Ishikawa (cell line): ENCODE data around the gene VDR.

Experiments used
- CEBPB ChIP-seq: IDR thresholded peaks from 2 replicates; pipeline ENCODE4 v1.6.1; 2012
- CREB1 ChIP-seq: IDR thresholded peaks from 2 replicates; pipeline ENCODE4 v1.6.1; 2012; ENCODE audit warnings: low read depth
- EP300 ChIP-seq: IDR thresholded peaks from 2 replicates; pipeline ENCODE4 v1.6.1; 2012; ENCODE audit warnings: borderline replicate concordance
- FOXM1 ChIP-seq: IDR thresholded peaks from 2 replicates; pipeline ENCODE4 v1.6.1; 2012; ENCODE audit warnings: low read depth, borderline replicate concordance
- NFIC ChIP-seq: IDR thresholded peaks from 2 replicates; pipeline ENCODE4 v1.6.1; 2012
- RAD21 ChIP-seq: IDR thresholded peaks from 2 replicates; pipeline ENCODE4 v1.6.1; 2012; ENCODE audit warnings: low read depth
- TAF1 ChIP-seq: IDR thresholded peaks from 2 replicates; pipeline ENCODE4 v1.6.1; 2012; ENCODE audit warnings: low read depth, mild to moderate bottlenecking
- TCF12 ChIP-seq: IDR thresholded peaks from 2 replicates; pipeline ENCODE4 v1.6.1; 2012; ENCODE audit warnings: low read depth
- TEAD4 ChIP-seq: IDR thresholded peaks from 2 replicates; pipeline ENCODE4 v1.6.1; 2012
- YY1 ChIP-seq: IDR thresholded peaks from 2 replicates; pipeline ENCODE4 v1.6.1; 2012; ENCODE audit warnings: low read depth
- TF ChIP-seq, protein P1 (sequence below): IDR thresholded peaks from 2 replicates; pipeline ENCODE4 v1.6.1; 2012; ENCODE audit warnings: low read depth, mild to moderate bottlenecking
- TF ChIP-seq, protein P2 (sequence below): IDR thresholded peaks from 2 replicates; pipeline ENCODE4 v1.6.1; 2012
- TF ChIP-seq, protein P3 (sequence below): IDR thresholded peaks from 2 replicates; pipeline ENCODE4 v1.6.1; 2012

- TF ChIP-seq CREB1, result no peak
- TF ChIP-seq, protein P1, sequence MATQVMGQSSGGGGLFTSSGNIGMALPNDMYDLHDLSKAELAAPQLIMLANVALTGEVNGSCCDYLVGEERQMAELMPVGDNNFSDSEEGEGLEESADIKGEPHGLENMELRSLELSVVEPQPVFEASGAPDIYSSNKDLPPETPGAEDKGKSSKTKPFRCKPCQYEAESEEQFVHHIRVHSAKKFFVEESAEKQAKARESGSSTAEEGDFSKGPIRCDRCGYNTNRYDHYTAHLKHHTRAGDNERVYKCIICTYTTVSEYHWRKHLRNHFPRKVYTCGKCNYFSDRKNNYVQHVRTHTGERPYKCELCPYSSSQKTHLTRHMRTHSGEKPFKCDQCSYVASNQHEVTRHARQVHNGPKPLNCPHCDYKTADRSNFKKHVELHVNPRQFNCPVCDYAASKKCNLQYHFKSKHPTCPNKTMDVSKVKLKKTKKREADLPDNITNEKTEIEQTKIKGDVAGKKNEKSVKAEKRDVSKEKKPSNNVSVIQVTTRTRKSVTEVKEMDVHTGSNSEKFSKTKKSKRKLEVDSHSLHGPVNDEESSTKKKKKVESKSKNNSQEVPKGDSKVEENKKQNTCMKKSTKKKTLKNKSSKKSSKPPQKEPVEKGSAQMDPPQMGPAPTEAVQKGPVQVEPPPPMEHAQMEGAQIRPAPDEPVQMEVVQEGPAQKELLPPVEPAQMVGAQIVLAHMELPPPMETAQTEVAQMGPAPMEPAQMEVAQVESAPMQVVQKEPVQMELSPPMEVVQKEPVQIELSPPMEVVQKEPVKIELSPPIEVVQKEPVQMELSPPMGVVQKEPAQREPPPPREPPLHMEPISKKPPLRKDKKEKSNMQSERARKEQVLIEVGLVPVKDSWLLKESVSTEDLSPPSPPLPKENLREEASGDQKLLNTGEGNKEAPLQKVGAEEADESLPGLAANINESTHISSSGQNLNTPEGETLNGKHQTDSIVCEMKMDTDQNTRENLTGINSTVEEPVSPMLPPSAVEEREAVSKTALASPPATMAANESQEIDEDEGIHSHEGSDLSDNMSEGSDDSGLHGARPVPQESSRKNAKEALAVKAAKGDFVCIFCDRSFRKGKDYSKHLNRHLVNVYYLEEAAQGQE, result no peak
- no peak for TF ChIP-seq TAF1
- TF ChIP-seq NFIC, result no peak
- TF ChIP-seq, protein P2, sequence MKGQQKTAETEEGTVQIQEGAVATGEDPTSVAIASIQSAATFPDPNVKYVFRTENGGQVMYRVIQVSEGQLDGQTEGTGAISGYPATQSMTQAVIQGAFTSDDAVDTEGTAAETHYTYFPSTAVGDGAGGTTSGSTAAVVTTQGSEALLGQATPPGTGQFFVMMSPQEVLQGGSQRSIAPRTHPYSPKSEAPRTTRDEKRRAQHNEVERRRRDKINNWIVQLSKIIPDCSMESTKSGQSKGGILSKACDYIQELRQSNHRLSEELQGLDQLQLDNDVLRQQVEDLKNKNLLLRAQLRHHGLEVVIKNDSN, result no peak
- no peak for TF ChIP-seq RAD21
- TF ChIP-seq EP300, result no peak
- TF ChIP-seq, protein P3, sequence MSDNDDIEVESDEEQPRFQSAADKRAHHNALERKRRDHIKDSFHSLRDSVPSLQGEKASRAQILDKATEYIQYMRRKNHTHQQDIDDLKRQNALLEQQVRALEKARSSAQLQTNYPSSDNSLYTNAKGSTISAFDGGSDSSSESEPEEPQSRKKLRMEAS, result no peak
- no peak for TF ChIP-seq FOXM1
- TF ChIP-seq TEAD4, result no peak
- no peak for TF ChIP-seq CEBPB
- TF ChIP-seq YY1, result no peak
- TF ChIP-seq TCF12, result no peak
Measured at GRCh38 chr12:47851303-47851952, 53.4 kb downstream of the VDR start.
